ENCODE results near the gene SPINT1.

- TF ChIP-seq REST (tag by site-specific recombination; IDR thresholded peaks at IDR 0.05) (no peak), MYNN (tag by site-specific recombination; IDR thresholded peaks at IDR 0.05; ENCODE audit: borderline replicate concordance) (no peak), GLIS2 (tag by site-specific recombination; IDR thresholded peaks at IDR 0.05) (peak; percentile 74)
Observed at GRCh38 chr15:40807028-40807887, 36.6 kb upstream of the SPINT1 start, which contains the start of the genes DNAJC17 and ZFYVE19.
